Mammary epithelial cell (primary cell): Measurements from ENCODE around the gene MAPT.

Experiments
- EZH2 ChIP-seq: IDR thresholded peaks from 2 replicates; pipeline ENCODE4 v1.6.1; 2012; ENCODE audit warnings: low read length, inconsistent platforms, borderline replicate concordance
- TF ChIP-seq, protein P1 (sequence below), 2 donors: IDR thresholded peaks in 1 of 2; conservative IDR thresholded peaks in 1 of 2; 2 replicates each; pipeline ENCODE4 v1.5.1; 2011 to 2012; ENCODE audit warnings: inconsistent platforms in 2 of 2, low read length in 2 of 2, mild to moderate bottlenecking in 2 of 2, control low read depth in 1 of 2, low read depth in 1 of 2; ENCODE audit not compliant: insufficient read depth in 1 of 2; ENCODE audit errors: extremely low read depth in 1 of 2

DNA sequence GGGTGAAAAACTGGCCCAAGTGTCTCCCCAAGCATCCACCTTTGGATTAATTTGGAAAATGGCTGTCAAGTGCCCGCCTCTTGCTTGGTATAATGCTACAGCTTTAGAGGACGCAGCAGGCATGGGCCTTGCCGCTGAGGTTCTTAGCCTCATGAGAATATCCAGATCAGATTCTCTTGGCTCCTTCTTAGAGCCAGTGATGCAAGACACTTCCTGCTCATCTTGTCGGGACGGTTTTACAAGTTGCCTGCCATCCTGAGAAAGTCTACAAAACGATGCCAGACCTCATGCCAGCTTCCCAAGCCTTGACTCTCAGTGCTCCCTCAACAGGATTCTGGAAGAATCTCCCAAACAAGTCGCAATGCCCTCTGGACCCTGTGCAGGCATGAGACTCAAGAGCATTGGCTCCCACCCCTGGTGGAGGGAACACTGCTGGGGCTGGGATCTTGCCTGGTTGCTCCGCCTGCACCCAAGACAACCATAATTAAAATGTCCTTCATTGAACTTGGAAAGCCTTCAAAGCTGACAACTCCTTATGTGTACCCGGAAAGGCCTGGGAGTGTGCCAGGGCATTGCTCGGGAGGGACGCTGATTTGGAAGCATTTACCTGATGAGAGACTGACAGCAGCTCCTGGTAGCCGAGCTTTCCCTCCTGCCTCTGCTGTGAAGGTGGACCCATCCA, 78.9 kb downstream of the MAPT start:
- TF ChIP-seq, protein P1, sequence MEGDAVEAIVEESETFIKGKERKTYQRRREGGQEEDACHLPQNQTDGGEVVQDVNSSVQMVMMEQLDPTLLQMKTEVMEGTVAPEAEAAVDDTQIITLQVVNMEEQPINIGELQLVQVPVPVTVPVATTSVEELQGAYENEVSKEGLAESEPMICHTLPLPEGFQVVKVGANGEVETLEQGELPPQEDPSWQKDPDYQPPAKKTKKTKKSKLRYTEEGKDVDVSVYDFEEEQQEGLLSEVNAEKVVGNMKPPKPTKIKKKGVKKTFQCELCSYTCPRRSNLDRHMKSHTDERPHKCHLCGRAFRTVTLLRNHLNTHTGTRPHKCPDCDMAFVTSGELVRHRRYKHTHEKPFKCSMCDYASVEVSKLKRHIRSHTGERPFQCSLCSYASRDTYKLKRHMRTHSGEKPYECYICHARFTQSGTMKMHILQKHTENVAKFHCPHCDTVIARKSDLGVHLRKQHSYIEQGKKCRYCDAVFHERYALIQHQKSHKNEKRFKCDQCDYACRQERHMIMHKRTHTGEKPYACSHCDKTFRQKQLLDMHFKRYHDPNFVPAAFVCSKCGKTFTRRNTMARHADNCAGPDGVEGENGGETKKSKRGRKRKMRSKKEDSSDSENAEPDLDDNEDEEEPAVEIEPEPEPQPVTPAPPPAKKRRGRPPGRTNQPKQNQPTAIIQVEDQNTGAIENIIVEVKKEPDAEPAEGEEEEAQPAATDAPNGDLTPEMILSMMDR (conservative IDR thresholded peaks at IDR 0.05 in 1 of 2, IDR thresholded peaks at IDR 0.05 in 1 of 2; ENCODE audit: extremely low read depth in 1 of 2, insufficient read depth in 1 of 2, low read depth in 1 of 2, low read length in 2 of 2), result no peak
- TF ChIP-seq EZH2, result no peak
